HG03469 (cell line): ENCODE results near the gene MCUR1.
A peak's percentile ranks its signal among the peaks of the same experiment; 100 is the strongest.
"Not testable (repeated sequence)": the region's sequence is repeated elsewhere in the genome, so short reads cannot be mapped to it uniquely, and the experiment has no call there.

Experiments used
- ATAC-seq: cut with Tn5 transposase; IDR thresholded peaks from one replicate; pipeline ENCODE4 v1.9.1; 2021; ENCODE audit warnings: mild to moderate bottlenecking, moderate library complexity, moderate number of reproducible peaks; ENCODE audit not compliant: unreplicated experiment

The MCUR1 gene

DNA sequence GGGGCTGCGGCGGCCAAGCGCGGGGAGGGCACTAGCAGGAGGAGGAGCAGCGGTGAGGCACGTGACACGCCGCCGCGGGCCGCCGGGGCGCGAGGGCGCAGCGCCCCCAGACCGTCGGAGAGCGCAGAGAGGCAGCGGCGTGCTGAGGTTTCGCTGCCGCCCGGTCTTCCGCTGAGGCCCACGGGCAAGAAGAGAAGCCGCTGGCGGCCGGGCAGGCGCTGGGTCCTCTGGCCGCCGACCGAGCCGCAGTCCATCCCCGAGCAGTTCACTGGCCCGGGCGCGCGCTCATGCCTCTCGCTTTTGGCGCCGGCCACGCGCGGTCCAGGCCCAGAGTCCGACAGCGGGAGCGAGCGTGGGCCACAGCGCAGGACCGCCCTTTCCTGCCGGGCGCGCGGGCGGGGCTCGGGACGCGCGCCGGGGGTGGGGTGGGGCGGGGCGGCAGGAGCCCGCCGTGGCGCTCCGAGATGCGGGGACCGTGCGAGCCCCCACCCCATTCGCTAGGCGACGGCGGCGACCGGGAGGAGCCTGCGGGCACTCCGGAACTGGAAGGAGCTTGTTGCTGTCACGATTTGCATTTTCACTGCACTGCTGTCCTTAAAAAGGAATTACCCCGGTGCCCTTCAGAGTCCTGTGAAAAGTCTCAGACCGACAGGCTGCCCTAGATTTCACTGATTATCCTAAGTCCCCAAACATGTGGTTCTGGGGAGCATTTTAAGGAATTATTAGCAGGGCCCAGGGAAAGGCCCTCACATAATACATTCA lies at the start of gene MCUR1:
TSS of gene MCUR1 (minus strand) at position 382 of the 762 bp plus-strand sequence. CDS start at position 254, 128 bp downstream.
- peak; percentile 64 for ATAC-seq

DNA sequence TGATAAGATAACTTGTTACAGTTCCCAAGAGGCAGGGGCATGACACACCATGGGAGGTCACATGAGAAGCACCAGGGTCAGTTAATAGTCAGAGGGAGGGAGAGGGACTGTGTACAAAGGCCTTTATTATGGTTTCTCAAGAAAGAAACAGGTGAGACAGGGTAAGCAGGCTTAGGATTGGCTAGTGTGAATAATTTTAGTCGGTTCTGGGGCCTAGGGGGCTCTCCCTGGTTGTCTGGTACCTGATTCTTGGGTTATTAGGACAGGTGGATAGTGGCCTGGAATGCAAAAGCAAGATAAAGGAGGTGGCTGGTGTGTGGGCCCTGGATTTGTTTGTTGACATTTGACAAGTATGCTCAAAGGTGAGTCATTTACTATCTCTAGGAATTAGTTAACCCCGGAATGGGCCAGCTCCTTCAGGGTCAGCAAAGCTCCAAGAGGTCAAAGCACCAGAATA lies 49.4 kb upstream of the MCUR1 start:
- no peak for ATAC-seq

- not testable (repeated sequence) for ATAC-seq
Measured at GRCh38 chr6:13860556-13861185, 46.3 kb upstream of the MCUR1 start.

- ATAC-seq = no peak
Measured at GRCh38 chr6:13859871-13860555, 45.7 kb upstream of the MCUR1 start.

DNA sequence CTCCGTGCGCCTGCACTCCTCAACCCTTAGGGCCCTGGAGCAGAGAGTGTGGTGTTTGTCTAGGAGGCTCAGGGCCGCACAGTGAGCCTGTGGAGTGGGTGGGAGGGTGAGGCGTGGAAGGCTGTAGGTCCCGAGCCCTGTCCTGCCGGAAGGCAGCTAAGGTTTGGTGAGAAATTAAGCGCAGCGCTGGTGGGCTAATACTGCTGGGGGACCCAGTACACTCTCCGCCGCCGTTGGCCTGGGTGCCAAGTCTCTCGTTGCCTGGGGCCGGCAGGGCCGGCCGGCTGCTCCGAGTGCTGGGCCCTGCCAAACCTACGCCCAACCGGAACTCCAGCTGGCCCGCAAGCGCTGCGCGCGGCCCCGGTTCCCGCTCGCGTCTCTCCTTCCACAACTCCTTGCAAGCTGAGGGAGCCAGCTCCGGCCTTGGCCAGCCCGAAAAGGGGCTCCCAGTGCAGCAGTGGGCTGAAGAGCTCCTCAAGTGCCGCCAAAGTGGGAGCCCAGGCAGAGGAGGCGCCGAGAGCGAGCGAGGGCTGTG lies 40.4 kb upstream of the MCUR1 start:
- ATAC-seq = no peak

DNA sequence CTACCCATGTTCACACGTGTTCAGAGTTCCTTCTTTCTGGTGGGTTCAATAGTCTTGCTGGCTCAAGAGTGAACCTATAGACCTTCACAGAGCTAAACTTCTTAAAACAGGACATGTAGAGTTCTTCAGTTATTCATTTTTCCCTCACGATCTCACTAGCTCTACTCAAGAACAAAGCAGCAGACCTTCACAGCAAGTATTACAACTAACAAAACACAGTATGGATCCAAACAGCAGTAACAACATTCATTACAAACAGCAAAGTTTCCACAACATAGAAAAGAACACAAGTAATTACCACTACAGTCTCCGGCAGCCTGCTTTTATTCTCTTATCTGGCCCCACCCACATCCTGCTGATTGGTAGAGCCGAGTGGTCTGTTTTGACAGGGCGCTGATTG lies 39.5 kb upstream of the MCUR1 start:
- no peak for ATAC-seq

GRCh38 chr6:13851803-13852202 lies 37.4 kb upstream of the MCUR1 start:
- ATAC-seq = no peak

GRCh38 chr6:13851330-13851729 lies 37.0 kb upstream of the MCUR1 start:
- no peak for ATAC-seq

DNA sequence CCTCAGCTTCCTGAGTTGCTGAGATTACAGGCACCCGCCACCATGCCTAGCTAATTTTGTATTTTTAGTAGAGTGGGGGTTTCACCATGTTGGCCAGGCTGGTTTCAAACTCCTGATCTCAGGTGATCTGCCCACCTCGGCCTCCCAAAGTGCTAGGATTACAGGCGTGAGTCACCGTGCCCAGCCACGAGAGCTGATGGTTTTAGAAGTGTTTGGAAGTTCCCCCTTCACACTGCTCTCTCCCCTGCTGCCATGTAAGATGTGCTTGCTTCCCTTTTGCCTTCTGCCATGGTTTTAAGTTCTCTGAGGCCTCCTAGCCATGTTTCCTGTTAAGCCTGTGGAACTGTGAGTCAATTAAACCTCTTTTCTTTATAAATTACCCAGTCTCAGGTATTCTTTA lies 36.3 kb upstream of the MCUR1 start:
- not testable (repeated sequence) for ATAC-seq

DNA sequence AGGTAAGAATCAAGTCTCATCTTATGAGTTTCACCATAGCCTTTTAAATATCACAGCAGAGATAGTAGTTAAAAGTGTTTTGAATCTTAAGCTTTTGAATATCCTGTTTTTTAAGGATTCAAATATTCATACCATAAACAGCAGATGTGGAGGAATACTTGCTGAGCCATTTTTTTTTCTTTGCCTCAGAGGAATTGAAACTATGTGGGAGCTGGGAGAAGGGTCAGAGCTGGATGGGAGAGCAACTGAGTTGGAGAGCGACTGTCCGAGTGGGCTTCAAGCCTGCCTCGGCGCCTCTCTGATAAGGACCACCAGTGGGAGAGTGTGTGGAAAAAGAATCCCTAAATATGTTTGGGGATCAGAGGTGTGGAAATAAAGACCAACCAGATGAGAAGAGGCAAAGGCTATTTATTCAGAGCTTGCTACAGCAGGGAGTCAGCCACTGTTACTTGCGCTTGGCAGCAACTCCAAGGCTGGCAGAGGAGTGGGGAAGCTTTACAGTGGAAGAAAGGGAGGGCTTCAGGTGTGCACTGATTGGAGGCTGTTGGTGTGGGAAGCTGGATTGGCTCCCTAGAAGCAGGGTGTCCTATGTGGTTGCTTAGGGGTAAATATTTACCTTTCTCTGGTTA lies 34.3 kb upstream of the MCUR1 start:
- no peak for ATAC-seq

GRCh38 chr6:13847326-13848050 lies 33.1 kb upstream of the MCUR1 start:
- ATAC-seq = no peak

DNA sequence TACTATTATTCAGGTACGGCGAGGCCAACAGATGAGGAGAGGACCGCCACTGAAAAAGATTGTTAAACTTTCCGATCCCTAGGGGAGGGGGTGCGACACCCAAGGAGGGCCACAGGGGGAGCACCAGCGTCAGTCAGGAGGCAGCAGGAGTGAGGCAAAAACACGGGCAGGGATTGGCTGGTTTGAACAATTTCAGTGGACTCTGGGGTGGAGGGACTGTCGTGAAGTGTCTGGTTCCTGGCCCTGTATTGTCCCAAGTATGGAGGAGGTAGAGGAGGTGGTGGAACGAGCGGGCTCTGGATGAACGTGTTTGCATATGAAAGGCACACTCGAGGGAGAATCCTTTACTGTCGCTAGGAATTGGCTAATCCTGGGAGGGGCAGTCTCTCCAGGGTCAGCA lies 32.5 kb upstream of the MCUR1 start:
- ATAC-seq = no peak

- ATAC-seq = no peak
Measured at GRCh38 chr6:13841936-13842335, 27.6 kb upstream of the MCUR1 start.

- no peak for ATAC-seq
Measured at GRCh38 chr6:13838616-13839015, 24.3 kb upstream of the MCUR1 start.

DNA sequence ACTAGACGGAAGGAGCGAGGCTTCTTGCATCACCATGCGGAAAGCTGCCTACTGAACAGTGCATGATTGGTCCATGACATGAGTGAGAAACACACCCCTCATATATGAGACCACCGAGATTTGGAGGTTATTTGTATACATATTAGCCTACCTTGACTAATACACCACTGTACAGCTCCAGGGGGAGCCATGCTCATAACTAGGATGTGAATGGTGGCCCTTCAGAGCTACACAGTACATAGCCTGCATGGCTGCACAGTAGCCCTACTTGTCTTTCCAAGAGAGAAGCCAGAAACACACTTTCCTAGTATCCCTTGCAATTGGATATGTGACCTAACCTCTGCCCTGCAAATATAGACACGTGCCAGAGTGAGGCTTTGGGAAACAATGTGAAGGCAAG lies 21.8 kb upstream of the MCUR1 start:
- ATAC-seq = no peak

DNA sequence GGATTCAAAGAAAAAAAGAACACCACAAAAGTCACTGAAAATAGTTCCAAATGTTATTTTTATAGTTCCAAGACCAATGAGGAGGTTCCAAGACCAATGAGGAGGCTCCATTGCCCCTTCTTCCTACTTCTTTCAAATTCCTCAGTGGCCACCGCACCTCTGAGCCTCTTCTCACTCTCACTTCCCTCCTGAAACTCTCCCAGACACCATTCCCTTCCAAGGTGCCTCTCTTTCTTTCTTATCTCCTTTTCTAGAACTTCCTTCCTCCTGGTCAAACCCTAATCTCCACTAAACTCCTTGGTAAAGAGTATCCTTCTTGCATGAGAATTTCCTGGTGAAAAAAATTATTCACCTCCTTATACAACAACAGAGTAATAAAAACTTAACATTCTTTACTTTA lies 20.4 kb upstream of the MCUR1 start:
- ATAC-seq = no peak

DNA sequence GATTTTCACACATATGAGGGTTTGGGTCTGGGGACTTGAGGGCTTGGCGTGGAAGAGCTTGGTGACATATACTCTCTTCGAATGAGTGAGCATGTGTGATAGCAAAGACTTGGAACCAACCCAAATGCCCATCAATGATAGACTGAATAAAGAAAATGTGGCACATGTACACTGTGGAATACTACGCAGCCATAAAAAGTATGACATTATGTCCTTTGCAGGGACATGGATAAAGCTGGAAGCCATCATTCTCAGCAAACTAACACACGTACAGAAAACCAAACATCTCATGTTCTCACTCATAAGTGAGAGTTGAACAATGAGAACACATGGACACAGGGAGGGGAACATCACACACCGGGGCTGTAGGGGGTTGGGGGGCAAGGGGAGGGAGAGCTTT lies 19.7 kb upstream of the MCUR1 start:
- not testable (repeated sequence) for ATAC-seq

GRCh38 chr6:13832778-13833177 lies 18.4 kb upstream of the MCUR1 start:
- ATAC-seq = no peak

DNA sequence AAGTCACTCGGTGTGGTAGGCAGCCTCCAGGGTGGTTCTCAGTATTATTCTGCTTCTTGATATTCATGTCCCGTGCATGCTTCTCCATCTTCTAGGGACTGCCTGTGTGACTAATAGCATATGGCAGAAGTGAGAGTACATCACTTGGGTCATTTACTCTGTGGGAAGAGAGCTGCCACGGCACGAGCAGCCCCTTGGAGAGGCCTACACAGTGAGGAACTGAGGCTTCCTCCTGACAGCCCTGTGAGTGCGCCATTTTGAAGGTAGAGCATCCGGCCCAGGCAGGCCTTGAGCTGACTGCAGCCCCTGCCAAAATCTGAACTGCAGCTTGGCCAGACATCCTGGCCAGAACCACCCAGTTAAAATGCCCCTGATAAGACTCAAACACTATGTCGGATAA lies 17.3 kb upstream of the MCUR1 start:
- ATAC-seq = no peak

DNA sequence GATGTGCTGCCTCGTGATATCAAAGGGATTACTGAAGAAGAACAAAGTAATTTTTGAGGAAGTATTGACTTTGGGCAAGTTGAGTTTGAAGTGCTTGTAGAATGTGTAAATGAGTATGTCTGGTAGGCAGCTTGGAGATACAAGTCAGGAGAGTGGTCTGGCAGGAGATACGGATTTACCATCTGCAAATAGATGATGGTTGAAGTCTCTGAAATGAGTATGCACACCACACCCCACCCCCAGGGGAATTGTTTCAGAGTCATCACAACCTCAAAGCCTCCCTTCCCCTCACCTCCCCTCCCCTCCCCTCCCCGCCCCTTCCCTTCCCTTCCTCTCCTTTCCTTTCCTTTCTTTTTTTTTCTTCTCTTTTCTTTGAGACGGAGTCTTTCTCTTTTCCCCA lies 16.4 kb upstream of the MCUR1 start:
- ATAC-seq = no peak
